GM12873 (cell line): ENCODE measurements around the gene MST1R.

ENCODE experiments used
- TF ChIP-seq, protein P1 (sequence below): IDR thresholded peaks from 2 replicates; pipeline ENCODE4 v1.5.1; 2012; ENCODE audit warnings: low read depth, mild to moderate bottlenecking, moderate library complexity, low read length, control low read depth; ENCODE audit not compliant: insufficient read depth; ENCODE audit errors: missing control alignments

The MST1R gene

DNA sequence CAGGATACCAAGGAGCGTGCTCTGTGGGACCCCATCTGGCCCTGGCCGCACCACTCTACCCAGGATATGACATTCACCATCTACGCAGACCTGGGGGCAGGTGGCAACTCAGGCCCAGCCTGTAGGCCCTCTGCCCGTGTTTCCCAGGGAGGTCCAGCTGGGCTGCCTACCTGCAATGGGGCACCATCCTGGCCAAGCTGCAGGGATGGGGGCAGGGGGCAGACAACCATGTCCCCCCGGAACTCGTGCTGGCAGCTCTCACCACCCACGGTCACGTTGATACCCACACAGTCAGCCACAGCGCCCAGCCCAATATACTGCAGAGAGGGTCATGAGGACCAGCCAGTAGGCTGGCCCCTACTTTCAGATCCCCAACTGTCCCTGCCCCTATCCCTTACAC is 7.9 kb downstream of the MST1R start:
- TF ChIP-seq, protein P1, sequence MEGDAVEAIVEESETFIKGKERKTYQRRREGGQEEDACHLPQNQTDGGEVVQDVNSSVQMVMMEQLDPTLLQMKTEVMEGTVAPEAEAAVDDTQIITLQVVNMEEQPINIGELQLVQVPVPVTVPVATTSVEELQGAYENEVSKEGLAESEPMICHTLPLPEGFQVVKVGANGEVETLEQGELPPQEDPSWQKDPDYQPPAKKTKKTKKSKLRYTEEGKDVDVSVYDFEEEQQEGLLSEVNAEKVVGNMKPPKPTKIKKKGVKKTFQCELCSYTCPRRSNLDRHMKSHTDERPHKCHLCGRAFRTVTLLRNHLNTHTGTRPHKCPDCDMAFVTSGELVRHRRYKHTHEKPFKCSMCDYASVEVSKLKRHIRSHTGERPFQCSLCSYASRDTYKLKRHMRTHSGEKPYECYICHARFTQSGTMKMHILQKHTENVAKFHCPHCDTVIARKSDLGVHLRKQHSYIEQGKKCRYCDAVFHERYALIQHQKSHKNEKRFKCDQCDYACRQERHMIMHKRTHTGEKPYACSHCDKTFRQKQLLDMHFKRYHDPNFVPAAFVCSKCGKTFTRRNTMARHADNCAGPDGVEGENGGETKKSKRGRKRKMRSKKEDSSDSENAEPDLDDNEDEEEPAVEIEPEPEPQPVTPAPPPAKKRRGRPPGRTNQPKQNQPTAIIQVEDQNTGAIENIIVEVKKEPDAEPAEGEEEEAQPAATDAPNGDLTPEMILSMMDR, result no peak

DNA sequence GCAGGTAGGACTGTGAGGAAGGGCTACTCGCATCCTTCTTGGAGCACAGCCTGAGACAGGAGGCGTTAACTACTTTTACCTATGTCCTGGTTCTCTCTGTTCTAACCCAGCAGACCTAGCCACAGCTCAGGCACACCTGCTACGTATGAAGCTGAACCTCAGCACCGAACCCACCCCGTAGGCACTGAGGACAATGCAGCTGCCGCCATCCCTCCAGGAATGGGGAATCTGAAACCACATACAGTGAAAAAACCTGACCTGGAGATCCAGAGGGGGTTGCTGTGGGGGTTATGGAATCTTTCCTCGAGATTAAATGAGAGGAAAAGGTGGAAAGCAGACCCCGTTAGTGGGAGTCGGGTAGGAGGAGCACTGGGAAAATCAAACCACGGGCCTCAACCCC is 14.4 kb downstream of the MST1R start:
- TF ChIP-seq, protein P1, result no peak

DNA sequence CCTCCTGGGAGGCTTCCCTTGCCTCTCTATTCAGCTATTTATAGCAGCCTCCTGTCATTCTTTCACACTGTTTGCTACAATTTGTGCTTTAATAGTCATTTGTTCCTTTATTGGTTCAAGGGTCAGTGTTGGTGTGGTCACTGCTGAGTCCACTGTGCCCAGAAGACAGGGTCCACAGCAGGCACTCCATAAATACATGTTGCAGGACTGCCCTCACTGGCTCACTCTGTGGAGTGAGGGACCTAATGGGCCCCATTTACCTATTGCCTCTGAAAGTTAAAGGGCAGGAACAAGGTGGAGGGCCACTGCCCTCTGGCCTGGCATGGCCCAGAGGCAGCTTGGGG is 16.8 kb downstream of the MST1R start:
- TF ChIP-seq, protein P1, result no peak

DNA sequence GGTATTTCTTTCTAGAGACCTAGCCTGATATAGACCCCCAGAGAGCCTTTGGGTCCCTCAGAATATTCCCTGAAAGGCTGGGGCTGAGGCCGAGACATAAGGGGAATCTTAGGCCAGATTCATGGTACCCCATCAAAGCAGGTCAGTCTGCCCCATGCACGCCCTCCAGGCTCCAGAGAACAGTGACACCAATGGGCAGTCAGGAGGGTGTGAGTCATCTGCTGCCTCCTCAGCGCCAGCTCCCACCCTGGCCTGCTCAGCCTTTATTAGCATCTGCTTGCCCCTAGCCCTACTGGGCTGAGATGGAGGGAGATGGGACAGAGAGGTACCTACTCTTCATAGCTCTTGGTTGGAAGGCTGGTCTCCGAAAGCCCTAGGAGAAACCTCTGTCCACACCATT is 19.7 kb downstream of the MST1R start:
- TF ChIP-seq, protein P1, result no peak

GRCh38 chr3:49882166-49882565 is 21.5 kb downstream of the MST1R start:
- TF ChIP-seq, protein P1, result no peak

GRCh38 chr3:49880581-49881315 is 22.9 kb downstream of the MST1R start:
- TF ChIP-seq, protein P1, result no peak

GRCh38 chr3:49879721-49880120 is 24.0 kb downstream of the MST1R start:
- TF ChIP-seq, protein P1, result no peak
